ENCODE data around the gene PTCD3. TPM values are rescaled to one million over a fixed set of nuclear protein-coding genes. Genes with fewer than 3 reads are reported as not detected.

Gene PTCD3
- total RNA-seq = 57.7 and 76.0 TPM in 2 replicates

GRCh38 chr2:86105969-86106945, at the start of gene PTCD3:
Gene PTCD3, plus strand, starts transcription at chr2:86106235. Its CDS starts 13 bp downstream, at chr2:86106248.

GRCh38 chr2:86105252-86105968, 625 bp upstream of the PTCD3 start, which contains the start of gene POLR1A:
Gene POLR1A, minus strand, starts transcription at chr2:86105886. Its CDS starts 110 bp downstream, at chr2:86105776.

Other genes starting within 250 kb of the PTCD3 start
- 6.3 and 7.8 TPM in 2 replicates for gene ST3GAL5, start 217.2 kb upstream of the PTCD3 start, total RNA-seq
- 15.8 and 16.1 TPM in 2 replicates for gene POLR1A, start 349 bp upstream of the PTCD3 start, total RNA-seq
- 75.7 and 81.9 TPM in 2 replicates for gene IMMT, start 89.2 kb downstream of the PTCD3 start, total RNA-seq
- 49.3 and 68.1 TPM in 2 replicates for gene MRPL35, start 93.2 kb downstream of the PTCD3 start, total RNA-seq
- not detected in 2 replicates for gene REEP1, start 231.4 kb downstream of the PTCD3 start, total RNA-seq